Left renal pelvis (tissue), 4 donors: ENCODE results near the gene KIRREL3. TPM values are rescaled to one million over a fixed set of nuclear protein-coding genes. Genes with fewer than 3 reads are reported as not detected.

Source experiments
- DNase-seq, 4 donors: peaks; one replicate each; pipeline ENCODE4 v3.0.0-alpha.2; 2013; ENCODE audit warnings: low read depth in 4 of 4, low spot score in 3 of 4
- polyA plus RNA-seq, 4 donors: library from polyadenylated mRNA; unstranded; fragments of 120-200 nt; gene quantifications; one replicate each; pipeline ENCODE4 v1.2.1, GENCODE V29; 2013; ENCODE audit not compliant: insufficient read length in 4 of 4

Gene KIRREL3
- polyA plus RNA-seq, 4 donors: 1.9 to 11.5 (median 2.3) TPM

DNA sequence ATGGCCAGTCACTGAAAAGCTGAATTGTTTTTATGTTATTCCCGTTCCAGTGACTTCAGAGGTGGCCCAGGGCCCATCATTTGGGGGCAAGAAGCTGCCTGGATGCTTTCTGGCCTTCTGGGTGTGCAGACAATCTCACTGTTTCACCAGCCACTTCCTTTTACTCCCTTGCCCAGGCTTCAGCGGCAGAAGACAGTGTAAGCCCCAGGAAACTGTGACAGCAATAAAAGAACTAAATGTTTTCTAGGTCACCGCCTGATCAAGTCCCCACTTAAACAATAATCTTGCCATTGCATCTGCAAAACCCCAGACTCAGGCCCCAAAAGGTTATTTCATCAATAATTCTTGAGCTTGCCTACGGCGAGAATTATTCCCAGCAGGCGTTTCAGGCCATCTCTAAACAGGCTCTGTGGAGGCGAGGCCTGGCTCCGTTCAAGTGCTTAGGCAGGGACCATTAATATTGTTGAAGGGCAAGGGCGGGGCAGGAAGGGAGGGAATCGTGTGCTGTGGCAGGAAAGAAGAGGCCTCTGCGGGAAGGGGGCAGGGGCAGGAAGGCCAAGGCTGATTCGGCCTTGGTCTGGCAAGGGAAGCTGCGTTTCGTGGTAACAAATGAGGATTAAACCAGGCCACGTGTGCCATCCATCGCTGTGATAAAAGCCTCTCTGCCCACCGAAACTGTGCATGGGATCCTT is 252.3 kb downstream of the KIRREL3 start:
- peak; percentile 29 to 70 (median 44) for DNase-seq

DNA sequence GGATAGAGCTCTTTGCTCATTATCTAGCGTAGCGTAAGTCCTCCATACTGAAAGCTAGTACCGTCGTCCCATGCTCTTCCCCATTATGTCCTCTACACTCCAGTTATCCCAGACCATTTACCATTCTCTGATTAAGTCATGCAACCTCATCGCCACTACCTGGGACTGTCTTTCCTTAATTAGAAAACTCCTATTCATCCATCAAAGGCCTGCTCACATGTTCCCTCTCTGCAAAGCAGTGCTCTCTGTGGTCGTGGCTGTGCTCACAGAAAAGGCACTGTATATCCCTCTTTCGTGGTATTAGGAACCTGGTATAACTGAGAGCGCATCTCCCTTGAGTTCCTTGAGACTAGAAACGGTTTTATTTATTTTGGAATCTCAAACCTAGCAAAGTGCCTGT is 253.3 kb downstream of the KIRREL3 start:
- no peak for DNase-seq

- no peak for DNase-seq
Observed at GRCh38 chr11:126746443-126746842, 254.1 kb downstream of the KIRREL3 start.

GRCh38 chr11:126744699-126745098 is 255.9 kb downstream of the KIRREL3 start:
- no peak for DNase-seq

DNA sequence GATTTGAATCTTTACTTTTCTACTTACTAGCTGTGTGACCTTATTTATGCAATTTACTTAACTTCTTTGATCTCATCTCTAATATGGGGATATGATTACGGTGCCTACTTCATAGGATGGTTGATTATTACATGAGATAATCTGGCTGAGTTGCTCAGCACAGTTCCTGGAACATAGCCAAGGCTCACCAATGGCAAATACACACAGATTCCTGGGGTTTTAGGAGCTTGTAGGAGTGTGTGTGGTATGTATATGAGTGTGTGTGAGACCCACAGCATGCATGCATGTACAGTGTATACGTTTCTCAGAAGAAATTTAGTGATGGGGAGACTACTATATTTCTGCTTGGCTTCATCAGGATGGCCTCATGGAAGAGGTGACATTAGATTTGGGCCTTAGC is 256.9 kb downstream of the KIRREL3 start:
- DNase-seq: no peak

DNA sequence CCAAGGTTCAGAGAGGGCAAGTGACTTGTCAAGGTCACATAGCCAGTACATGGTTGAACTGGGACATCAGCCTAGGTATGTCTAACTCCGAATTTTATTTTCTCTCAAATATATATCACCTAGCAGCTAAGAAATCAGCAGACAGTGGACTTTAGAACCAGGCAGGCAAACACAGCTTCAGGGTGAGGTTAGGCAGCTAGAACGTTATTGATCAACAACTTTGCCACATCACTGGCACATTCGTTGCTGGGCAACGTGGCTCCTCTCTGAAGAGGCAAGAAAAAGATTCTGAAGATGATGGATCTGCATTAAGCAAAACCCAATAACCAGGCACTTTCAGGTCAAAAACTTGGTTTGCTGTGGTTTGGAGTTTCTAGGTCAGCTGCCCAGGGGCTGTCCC is 258.0 kb downstream of the KIRREL3 start:
- DNase-seq: no peak

DNA sequence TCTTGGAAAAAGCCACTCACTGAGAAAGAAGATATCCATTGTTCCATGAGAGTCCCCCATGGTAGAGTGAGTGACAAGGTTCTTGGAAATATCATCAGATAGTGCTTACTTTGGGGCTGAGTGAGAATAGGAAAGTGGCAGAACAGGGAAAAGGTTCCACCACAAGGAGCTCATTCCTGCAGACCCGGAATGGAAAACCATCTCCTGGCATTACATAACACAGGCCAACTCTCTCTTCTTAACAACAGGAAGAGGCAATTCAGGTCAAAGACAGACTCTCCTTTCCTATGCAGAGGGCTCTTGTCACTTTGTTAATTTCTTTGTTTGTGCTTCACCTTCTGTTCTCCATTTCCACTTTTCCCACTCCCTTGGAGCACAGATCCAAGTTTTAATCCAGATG is 259.7 kb downstream of the KIRREL3 start:
- no peak for DNase-seq

DNA sequence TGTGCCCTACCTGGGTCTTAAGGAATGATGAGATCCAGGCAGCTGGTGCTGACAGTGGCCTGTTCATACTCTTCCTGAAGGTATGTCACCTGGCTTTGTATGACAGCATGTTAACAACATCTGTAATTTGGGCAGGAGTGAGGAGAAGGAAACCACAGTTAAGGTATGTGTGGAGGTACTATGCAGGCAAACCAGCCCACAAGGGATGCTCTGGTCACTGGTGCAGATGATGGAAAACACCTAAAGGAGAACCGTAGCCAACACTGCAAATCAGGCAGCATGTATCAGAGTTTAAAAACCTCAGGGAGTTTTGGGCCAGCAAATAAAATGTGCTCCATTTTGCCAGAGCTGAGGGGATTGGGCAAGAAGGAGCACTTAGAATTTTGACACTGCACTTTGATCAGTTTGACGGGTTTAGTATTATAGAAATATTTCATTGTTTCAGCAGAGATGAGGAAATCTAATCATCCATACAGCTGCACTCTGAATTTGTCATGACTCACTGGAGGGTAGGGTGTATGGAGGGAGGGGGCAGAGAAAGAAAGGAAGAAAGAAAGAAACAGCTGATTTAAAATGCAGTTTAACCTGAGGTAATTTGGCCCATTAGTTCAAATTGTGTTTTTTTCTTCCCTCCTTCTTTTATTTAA is 260.9 kb downstream of the KIRREL3 start:
- DNase-seq: no peak

GRCh38 chr11:126738295-126739031 is 262.1 kb downstream of the KIRREL3 start:
- DNase-seq: no peak

DNA sequence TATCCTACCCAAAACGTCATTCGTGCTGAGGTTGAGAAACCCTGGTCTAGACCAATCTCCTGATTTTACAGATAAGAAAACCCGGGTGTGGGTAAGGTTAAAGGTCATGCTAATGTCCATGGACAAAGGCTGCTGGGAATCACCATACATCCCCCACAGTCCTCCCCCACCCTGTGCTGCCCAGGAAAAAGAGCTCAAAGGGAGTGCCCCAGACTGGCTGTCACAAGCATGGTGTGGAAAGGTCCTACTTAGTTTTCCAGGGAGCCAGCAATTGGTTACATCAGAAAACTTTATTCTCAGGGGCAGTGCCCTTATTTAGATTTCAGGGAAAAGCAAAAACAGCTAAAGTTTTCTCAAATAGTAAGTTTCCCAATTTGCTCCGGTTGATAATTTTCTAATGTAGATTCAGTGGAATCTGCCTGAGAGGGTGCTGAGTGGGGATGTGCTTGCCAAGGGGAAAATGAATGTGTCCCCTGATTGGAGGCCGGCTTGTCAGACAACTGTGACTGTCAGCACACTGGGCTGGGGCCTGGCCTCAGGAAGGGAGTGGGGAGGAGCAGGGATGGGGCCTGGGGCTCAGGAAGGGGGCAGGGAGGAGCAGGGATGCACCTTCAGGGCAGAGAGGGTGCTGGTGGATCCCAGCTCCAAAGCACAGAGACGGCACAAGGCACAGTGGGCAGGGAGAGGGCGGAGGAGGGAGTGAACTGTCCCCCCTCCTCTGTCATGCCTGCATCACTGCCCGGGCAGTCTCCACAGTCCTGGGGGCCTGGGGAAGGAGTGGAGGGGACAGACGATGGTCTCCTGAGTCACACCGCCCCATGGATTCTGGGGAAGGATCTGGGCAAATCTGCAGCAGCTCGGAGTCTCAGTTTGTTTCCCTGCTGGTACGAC is 263.6 kb downstream of the KIRREL3 start:
- DNase-seq: no peak

DNA sequence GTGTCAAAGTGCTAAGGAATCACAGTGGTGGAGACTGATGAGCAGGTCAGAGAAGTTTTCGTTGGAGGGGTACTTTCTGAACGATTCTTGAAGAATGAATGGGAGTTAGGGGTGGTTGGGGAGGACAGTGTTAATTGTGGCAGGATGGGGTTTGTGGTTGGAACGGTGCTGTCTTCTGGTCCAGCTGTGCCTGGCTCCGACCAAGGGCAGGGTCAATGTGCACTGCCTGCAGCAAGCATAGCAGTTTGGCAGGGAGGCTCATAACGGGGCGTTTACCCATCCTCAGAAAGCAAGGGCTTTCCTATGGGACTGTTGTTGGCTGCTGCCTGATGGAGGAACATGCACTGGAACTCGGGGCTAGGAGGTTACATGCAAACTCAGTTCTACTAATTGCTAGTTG is 265.8 kb downstream of the KIRREL3 start:
- DNase-seq: no peak

- DNase-seq: no peak
Observed at GRCh38 chr11:126733685-126734084, 266.9 kb downstream of the KIRREL3 start.

DNA sequence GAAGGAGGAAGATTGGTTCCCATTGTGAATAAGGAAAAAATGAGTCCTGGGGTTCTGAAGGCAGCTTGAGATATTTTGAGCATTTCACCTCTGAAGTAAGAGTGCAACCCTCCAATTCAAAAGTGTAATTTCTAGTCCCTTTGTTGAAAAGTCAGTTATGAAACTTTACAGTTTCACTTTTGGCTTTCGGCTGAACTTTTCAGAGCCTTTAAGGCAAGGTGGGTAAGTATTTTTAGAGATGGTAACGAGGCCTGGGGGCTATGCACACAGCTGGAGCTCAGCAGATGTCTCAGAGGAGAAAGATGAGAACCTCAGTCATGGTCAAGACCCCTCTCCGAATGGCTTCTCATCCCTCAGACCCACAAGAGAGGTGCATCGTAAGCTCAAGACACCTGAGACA is 267.6 kb downstream of the KIRREL3 start:
- no peak for DNase-seq

- DNase-seq: no peak
Observed at GRCh38 chr11:126731576-126732142, 268.9 kb downstream of the KIRREL3 start.

DNA sequence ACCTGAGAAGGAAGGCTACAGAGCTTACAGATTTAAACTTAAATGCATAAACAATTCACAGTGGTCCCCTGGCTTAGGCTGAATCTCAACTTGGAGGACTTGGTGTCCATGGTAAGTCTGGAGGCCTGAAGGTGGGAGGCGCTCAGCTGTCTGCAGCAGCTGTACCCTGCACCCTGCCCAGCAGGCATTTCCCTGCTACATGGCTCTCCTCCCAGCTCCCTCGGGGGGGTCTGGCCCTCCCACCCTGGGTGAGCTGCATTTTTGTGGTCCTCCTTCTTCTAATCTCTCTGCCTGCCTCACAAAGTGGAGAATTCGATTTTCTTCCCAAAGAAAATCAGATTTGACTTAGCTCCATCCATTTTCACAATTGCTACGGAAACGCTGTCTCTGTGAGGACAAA is 273.2 kb downstream of the KIRREL3 start:
- DNase-seq: no peak

GRCh38 chr11:126725521-126725920 is 275.0 kb downstream of the KIRREL3 start:
- DNase-seq: no peak

GRCh38 chr11:126725043-126725442 is 275.5 kb downstream of the KIRREL3 start:
- DNase-seq: no peak

- no peak for DNase-seq
Observed at GRCh38 chr11:126723665-126724045, 276.9 kb downstream of the KIRREL3 start.

DNA sequence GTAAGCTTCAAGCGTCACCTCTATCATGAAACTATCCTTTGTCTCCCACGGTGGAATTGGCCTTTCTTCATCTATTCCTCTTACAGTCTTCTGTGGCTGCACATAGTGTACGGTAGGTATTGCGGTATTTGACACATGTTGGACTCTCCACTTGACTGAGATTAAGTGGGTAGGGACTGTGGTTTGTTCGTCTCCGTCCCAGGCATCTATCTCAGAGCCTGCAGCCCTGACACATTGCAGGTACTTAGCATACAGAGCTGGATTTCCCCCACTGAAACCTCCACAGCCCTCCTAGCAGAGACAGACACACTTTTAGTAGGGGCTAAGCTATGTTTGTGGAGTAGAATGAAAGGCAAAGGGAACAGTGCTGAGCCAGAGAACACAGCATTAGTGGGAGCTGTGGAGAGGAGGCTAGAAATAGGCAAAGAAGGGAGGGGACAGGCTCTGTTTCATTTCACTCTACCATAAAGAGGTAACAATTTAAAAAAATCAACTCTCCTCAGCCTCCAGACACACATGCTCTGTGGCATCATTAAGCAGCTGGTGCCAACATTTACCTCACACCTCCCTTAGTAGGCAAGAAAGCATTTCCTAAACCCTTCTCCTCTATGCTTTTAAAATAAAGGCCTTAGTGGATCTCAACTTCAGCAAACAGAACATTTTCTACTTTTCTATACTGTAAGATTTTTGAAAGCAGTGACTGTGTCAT is 277.5 kb downstream of the KIRREL3 start:
- no peak for DNase-seq
